Stimulated activated CD4-positive, alpha-beta T cell treated with anti-CD3 and anti-CD28 coated beads, Interleukin-1b, Interleukin-23, amount 100 ng/mL, for 24 hours (primary cell): Measurements from ENCODE around the gene RNF5.

Source experiments
- DNase-seq, 4 experiments: peaks; one replicate each; pipeline ENCODE4 v3.0.0-alpha.2; 2020; ENCODE audit warnings: low read depth in 4 of 4, low spot score in 1 of 4

RNF5 gene

DNA sequence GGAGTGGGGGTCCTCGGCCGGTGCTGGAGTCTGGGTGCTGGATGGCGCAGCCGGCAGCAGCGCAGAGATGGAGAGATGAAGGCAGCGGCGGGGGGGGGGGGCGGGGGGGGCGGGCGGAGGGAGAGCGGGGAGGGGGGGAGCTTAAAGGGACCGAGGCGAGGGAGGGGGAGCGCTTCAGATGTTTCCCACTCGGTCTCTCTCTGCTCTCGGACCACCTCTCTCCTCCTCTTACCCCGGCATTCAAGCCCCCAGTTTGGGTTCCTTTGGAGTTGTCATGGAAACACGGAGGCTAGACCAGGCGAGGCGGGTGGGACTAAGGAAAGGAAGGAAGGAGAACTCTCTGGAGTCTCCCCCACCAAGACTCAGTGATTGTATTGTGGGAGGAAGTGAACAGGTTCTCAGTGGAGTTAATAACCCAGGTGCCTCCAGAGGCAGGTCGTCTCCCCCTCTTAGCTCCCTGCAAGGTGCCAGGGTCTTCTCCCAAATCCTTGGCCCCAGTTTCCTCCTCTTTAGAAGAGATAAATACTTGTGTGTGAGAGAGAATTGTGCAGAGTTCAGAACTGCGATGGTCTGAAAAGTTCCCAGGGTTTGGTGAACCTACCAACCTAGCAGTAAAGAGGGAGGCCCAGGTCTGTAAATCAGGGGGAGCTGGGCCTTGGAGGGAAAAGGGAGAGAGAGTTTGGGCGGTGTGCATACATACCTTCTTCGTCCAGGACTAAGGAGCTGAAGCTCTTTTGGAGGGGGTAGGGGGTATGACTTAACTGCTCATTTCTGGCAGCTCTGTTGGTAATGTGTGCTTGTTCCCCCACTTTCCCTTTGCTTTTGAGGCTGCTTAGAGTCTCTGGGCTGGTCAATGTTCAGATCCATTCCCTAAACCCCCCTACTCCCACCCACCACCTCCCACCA is 26.1 kb upstream of the RNF5 start, which contains the start of gene PRRT1:
Gene PRRT1 (minus strand): TSS at position 77 of the 906 bp plus-strand sequence. CDS start 112 bp downstream, outside the sequence.
- DNase-seq, result no peak

- no peak for DNase-seq
Observed at GRCh38 chr6:32152769-32153563, 25.2 kb upstream of the RNF5 start.

GRCh38 chr6:32153564-32154513 is 24.4 kb upstream of the RNF5 start, which contains the start of gene PPT2:
TSS of gene PPT2 (plus strand) at chr6:32154141. CDS start at chr6:32154595, 454 bp downstream.
- peak; percentile 48 to 75 (median 59) for DNase-seq

DNA sequence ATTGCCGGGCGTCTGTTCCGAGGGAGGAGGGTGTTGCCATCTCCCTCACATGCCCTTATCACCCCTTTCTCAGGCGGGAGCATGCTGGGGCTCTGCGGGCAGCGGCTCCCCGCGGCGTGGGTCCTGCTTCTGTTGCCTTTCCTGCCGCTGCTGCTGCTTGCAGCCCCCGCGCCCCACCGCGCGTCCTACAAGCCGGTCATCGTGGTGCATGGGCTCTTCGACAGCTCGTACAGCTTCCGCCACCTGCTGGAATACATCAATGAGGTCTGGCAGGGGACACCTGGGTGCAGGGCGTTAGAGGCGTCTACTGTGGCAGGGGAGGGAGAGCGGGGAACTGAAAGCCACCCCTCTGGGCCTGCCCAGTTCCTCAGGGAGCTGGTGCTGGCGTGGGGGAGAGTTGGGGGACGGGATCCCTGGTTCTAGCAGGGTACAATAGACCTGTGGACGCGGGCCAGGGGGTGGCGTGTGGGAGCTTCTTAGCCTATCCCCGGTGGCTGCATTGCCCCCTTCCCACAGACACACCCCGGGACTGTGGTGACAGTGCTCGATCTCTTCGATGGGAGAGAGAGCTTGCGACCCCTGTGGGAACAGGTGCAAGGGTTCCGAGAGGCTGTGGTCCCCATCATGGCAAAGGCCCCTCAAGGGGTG is 23.6 kb upstream of the RNF5 start:
- DNase-seq, result peak in 2 of 4 experiments; percentile 40 to 47

DNA sequence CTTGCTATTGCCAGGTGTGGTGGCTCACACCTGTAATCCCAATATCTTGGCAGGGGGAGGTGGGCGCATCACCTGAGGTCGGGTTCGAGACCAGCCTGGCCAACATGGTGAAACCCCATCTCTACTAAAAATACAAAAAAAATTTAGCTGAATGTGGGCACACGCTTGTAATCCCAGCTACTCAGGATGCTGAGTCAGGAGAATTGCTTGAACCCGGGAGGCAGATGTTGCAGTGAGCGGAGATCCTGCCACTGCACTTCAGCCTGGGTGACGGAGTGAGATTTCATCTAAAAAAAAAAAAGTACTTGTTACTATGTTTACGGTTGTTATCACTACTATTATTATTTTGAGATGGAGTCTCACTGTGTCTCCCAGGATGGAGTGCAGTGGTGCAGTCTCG is 21.3 kb upstream of the RNF5 start:
- DNase-seq, result no peak

DNA sequence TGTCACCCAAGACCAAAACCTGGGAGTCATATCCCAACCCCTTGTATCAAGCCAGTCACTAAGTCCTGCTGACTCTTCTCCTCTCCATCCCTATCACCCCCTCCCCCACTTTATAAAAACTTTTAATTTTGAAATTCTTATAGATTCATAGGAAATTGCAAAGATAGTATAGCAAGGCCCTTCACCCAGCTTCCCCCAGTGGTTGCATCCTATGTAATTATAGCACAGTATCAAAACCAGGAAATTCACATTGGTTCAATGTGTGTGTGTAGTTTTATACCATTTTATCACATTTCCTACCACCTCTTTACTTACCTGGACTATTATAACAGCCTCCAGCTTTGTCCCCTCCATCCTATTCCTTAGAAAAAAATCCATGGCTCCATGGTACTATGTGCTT is 20.2 kb upstream of the RNF5 start:
- no peak for DNase-seq

GRCh38 chr6:32163559-32164258 is 14.5 kb upstream of the RNF5 start:
- DNase-seq, result no peak

- DNase-seq, result no peak
Observed at GRCh38 chr6:32164295-32164694, 13.9 kb upstream of the RNF5 start, which contains the start of gene EGFL8. TSS of gene EGFL8 (plus strand) at chr6:32164595. CDS start at chr6:32166166, 1,571 bp downstream.

GRCh38 chr6:32166411-32167061 is 11.7 kb upstream of the RNF5 start:
- DNase-seq, result no peak

DNA sequence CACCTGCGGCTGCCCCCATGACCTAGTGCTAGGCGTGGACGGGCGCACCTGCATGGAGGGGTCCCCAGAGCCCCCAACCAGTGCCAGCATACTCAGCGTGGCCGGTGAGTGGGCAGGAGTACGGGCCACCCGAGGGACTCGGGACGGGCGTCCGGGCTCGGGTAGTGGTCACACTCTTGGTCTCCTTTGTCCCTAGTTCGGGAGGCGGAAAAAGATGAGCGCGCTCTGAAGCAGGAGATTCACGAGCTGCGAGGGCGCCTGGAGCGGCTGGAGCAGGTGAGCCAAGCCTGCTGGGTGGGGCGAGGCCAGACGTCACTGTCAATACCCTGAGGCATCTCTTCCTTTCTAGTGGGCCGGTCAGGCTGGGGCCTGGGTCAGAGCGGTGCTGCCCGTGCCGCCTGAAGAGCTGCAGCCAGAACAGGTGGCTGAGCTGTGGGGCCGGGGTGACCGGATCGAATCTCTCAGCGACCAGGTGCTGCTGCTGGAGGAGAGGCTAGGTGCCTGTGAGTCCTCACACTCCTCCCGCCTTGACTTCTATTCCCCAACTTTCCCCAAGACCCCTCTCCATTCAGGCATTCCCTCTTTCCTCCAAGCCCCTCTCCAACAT is 10.9 kb upstream of the RNF5 start:
- no peak for DNase-seq

- no peak for DNase-seq
Observed at GRCh38 chr6:32167761-32168262, 10.4 kb upstream of the RNF5 start.

- DNase-seq, result no peak
Observed at GRCh38 chr6:32168350-32168749, 9.9 kb upstream of the RNF5 start.

DNA sequence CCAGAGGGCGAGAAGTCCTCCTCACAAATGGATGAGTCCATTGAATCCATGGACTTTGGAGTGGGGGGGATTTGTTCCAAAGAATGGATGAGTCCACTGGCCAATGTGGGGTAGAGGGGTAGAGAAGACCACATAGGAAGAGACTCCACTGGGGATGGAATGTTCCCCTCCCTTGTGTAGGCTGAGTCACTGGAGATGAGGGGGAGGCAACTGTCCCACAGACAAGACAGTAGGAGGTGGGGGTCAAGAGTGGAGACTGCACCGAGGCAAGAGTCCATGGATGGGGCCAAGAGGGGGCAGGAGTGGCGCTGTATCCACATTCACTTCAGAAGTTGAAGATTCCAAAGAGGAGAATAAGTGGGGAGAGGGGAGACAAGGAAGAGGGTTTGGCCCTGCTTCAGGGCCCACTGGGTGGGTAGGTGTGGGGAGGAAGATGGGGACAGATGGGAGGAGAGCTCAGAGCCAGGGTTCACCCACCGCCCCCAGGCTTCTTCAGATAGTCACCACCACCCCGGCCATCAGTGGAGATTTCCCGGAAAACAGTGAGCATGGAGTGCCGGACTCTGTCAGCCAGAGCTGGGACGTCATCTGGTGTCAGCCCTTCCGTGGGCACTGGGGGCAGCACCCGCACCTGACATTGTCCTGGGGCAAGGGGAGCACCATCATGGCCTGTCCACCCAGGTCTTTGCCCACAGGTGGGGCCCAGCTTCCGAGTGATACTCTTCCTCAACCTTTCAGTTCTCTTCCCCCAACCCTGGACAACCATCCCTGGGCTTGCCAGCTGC is 9.2 kb upstream of the RNF5 start:
- no peak for DNase-seq

DNA sequence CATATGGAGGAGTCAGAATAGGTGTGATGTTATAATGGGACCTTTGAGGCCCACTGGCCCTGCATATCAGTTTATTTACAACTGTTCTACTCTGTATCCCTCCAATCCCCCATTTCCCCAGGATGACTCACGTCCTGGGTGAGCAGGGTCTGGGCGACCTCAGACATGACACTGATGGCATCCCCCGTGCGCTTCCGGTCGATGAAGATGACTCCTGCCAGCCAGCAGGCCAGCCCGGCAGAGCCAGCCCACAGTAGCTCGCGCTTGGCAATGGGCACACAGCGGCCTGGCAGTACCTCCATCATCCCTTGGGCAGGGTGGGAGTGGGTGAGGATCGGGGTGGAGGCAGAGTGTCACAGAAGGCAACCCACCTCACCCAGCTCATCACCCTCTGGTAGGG is 7.9 kb upstream of the RNF5 start:
- DNase-seq, result no peak

GRCh38 chr6:32171234-32171633 is 7.0 kb upstream of the RNF5 start:
- no peak for DNase-seq

GRCh38 chr6:32173051-32173727 is 5.0 kb upstream of the RNF5 start:
- DNase-seq, result no peak

GRCh38 chr6:32174416-32174815 is 3.8 kb upstream of the RNF5 start:
- DNase-seq, result no peak
